Prostate gland (tissue), 2 donors: Measurements from ENCODE around the gene ZBTB7C.

Experiments used
- CTCF ChIP-seq, 4 experiments: fragments of 200-600 bp in 2 of 4; fragments of 450-650 bp in 2 of 4; sonication (generic) in 2 of 4; IDR thresholded peaks; 1 replicate in 3 of 4; 2 replicates in 1 of 4; pipeline ENCODE4 v1.5.1; 2016 to 2019; ENCODE audit warnings: antibody characterized with exemption in 4 of 4, mild to moderate bottlenecking in 2 of 4, moderate library complexity in 2 of 4
- POLR2AphosphoS5 ChIP-seq: sonication (generic); formaldehyde crosslinking; IDR thresholded peaks from one replicate; pipeline ENCODE4 v1.6.1; 2017; ENCODE audit warnings: antibody characterized with exemption

GRCh38 chr18:48260237-48260636 is 148.9 kb downstream of the ZBTB7C start:
- no peak for TF ChIP-seq CTCF (IDR thresholded peaks at IDR 0.05)
- TF ChIP-seq POLR2AphosphoS5 = no peak
